Type B pancreatic cell (in vitro differentiated cells): Measurements from ENCODE around the gene KIF1A. TPM values are rescaled to one million over a fixed set of nuclear protein-coding genes. Genes with fewer than 3 reads are reported as not detected.

Experiments used
- DNase-seq: peaks from one replicate; pipeline ENCODE4 v3.0.0; 2021; ENCODE audit warnings: mixed read lengths; ENCODE audit not compliant: unreplicated experiment; ENCODE audit errors: extremely low spot score
- H3K27ac Mint-ChIP-seq: 2 replicates; pipeline ENCODE4 v1.8.0; 2021; ENCODE audit warnings: mild to moderate bottlenecking, mixed read lengths
- H3K27me3 Mint-ChIP-seq: 2 replicates; pipeline ENCODE4 v1.8.0; 2021; ENCODE audit warnings: mixed read lengths
- H3K36me3 Mint-ChIP-seq: 2 replicates; pipeline ENCODE4 v1.8.0; 2021; ENCODE audit warnings: mixed read lengths
- H3K4me1 Mint-ChIP-seq: one replicate; pipeline ENCODE4 v1.8.0; 2021; ENCODE audit warnings: mixed read lengths; ENCODE audit not compliant: unreplicated experiment
- H3K4me3 Mint-ChIP-seq: 2 replicates; pipeline ENCODE4 v1.8.0; 2021; ENCODE audit warnings: mild to moderate bottlenecking, mixed read lengths
- H3K9me3 Mint-ChIP-seq: 2 replicates; pipeline ENCODE4 v1.8.0; 2021; ENCODE audit warnings: mixed read lengths
- total RNA-seq: library from RNA; stranded (reverse); gene quantifications from 2 replicates; pipeline ENCODE4 v1.2.1, GENCODE V29; 2021; ENCODE audit warnings: low replicate concordance
- TF ChIP-seq, protein P1 (sequence below): fragments of 200-600 bp; sonication (generic); conservative IDR thresholded peaks from 2 replicates; pipeline ENCODE4 v1.5.0; 2021; ENCODE audit warnings: antibody characterized with exemption, mild to moderate bottlenecking

Gene KIF1A
- total RNA-seq, 1 donor from 2014 or later: 78.4 TPM

DNA sequence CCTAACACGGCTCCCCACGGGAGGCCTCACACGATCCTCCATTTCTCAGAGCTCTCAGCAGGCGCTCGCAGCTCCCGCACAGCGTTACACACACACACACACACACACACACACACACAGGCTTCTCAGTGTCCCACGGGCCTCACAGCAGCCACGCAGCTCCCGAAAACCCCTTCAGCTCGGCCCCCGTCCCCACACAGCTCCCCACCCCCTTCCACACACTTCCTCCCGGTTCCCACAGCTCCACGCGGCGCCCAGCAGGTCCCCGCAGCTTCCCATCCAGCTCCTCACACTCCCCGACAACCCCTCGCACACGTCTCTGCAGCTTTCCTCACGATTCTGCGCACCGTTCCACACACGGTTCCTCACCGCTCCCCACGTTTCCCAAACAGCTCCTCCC is 41.6 kb downstream of the KIF1A start:
- no peaks in the 10 kb centered on the region for H3K9me3 Mint-ChIP-seq
- H3K4me1 Mint-ChIP-seq: peaks cover 4% of the 10 kb centered on the region
- no peak for DNase-seq
- H3K4me3 Mint-ChIP-seq: no peak overlapping the region
- no peak overlapping the region for H3K27ac Mint-ChIP-seq
- no peaks in the 10 kb centered on the region for H3K27me3 Mint-ChIP-seq
- TF ChIP-seq, protein P1, sequence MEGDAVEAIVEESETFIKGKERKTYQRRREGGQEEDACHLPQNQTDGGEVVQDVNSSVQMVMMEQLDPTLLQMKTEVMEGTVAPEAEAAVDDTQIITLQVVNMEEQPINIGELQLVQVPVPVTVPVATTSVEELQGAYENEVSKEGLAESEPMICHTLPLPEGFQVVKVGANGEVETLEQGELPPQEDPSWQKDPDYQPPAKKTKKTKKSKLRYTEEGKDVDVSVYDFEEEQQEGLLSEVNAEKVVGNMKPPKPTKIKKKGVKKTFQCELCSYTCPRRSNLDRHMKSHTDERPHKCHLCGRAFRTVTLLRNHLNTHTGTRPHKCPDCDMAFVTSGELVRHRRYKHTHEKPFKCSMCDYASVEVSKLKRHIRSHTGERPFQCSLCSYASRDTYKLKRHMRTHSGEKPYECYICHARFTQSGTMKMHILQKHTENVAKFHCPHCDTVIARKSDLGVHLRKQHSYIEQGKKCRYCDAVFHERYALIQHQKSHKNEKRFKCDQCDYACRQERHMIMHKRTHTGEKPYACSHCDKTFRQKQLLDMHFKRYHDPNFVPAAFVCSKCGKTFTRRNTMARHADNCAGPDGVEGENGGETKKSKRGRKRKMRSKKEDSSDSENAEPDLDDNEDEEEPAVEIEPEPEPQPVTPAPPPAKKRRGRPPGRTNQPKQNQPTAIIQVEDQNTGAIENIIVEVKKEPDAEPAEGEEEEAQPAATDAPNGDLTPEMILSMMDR: no peak
- peaks cover 4% of the 10 kb centered on the region for H3K36me3 Mint-ChIP-seq

DNA sequence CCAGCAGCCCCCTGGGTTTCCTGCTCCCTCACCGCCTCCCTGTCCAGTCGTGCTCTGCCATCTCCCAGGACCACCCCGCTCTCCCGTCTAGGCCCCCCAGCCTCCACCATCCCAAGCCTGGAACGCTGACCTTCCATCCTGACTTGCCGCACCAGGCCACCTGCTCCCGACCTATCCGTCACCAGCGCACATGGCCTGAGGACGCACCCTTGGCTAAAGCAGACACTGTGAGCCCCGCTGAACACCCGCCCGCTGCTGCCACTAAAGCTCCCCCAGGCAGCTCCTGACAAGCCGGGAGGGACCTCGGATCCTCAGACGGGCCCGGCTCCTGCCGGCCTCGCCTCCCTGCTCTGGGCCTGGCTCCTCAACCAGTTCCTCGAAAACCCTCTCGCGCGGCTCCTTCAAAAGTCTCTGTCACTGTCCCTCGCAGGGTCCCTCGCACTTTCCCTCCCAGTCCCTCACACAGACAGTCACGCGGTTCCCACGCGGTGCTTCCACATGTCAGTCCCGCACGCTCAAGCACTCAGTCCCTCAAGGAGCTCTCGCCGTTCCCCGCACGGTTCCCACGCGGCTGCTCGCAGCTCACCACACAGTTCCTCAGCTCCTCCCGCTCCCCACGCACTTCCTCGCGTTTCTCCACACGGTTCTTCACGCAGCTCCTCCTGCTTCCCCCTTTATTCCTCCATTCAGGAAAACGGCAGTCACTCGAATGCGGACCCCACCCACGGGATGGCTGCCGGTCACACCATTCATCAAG is 42.4 kb downstream of the KIF1A start:
- Mint-ChIP-seq H3K4me1 (peaks cover 4% of the 10 kb centered on the region), H3K4me3 (no peak overlapping the region), H3K27me3 (no peaks in the 10 kb centered on the region), H3K36me3 (peaks cover 4% of the 10 kb centered on the region), H3K27ac (no peak overlapping the region), H3K9me3 (no peaks in the 10 kb centered on the region)
- no peak for DNase-seq
- TF ChIP-seq, protein P1: no peak

DNA sequence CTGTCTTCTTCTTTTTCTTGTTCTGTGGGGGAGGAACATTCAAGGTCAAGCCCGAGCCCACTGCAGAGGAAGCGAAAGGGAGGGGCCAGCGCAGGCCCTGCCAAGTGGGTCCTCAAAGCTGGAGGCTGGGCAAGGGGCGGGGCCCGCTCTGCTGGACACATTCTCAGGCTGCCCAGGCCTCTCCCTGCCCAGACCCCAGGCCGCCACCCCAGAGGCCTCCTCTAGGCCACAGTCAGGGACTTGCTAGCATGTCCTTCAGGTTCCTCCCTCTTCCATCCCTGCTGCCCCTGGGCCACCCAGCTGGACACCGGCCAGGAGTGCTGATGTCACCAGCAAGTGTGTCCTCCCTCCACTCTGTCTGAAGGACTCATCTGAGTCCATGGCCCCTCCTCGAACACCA is 44.1 kb downstream of the KIF1A start:
- Mint-ChIP-seq H3K9me3 (no peaks in the 10 kb centered on the region), H3K4me1 (peaks cover 4% of the 10 kb centered on the region), H3K4me3 (no peak overlapping the region), H3K27ac (no peak overlapping the region), H3K27me3 (no peaks in the 10 kb centered on the region), H3K36me3 (peaks cover 4% of the 10 kb centered on the region)
- DNase-seq: no peak
- TF ChIP-seq, protein P1: no peak

DNA sequence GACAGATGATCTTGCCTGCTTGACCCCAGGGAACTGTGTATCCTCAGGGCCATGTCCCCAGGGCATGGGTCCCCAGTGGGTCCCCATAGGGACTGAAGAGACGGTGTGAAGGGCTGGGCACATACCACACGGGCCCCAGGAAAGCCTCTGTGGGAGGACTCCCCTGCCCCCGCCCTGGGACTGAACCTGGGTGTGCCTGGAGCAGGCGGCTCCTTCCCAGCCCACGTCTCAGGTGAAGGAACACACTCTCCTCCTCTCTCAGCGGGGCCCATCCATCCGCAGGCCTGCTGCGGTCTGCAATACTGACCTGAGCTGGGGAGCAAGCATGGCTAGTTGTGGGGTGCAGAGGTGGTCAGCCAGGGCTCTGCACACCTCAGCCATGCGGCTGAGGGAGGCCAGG is 45.2 kb downstream of the KIF1A start:
- Mint-ChIP-seq H3K27me3 (no peaks in the 10 kb centered on the region), H3K4me1 (peaks cover 4% of the 10 kb centered on the region), H3K36me3 (peaks cover 4% of the 10 kb centered on the region), H3K9me3 (no peaks in the 10 kb centered on the region), H3K4me3 (no peak overlapping the region), H3K27ac (no peak overlapping the region)
- DNase-seq: no peak
- TF ChIP-seq, protein P1: no peak

DNA sequence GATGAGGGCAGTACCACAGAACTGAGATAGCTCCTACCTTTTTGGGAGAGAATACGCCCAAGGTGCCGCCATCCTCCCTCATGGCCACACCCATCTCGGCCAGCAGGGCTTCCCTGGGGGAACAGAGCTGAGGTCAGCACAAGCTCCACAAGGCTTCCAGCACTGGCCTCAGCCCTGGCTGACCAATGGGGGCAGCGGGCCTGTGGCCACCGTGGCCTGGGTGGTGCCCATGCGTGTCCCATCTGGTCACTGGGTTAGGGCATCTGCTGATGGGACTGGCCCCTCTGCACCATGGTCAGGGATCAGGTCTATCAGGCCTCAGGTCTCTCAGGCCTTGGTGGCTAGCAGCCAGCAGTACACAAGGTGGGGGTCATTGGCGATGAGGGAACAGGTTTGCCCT is 50.9 kb downstream of the KIF1A start:
- no peaks in the 10 kb centered on the region for H3K4me1 Mint-ChIP-seq
- H3K27ac Mint-ChIP-seq: no peak overlapping the region
- H3K4me3 Mint-ChIP-seq: no peak overlapping the region
- no peaks in the 10 kb centered on the region for H3K9me3 Mint-ChIP-seq
- no peaks in the 10 kb centered on the region for H3K27me3 Mint-ChIP-seq
- H3K36me3 Mint-ChIP-seq: no peaks in the 10 kb centered on the region
- DNase-seq: no peak
- TF ChIP-seq, protein P1: no peak
